Gastroesophageal sphincter (tissue), 3 donors: Measurements from ENCODE around the gene FOXRED2.

ENCODE experiments used
- CTCF ChIP-seq, 4 experiments: fragments of 200-600 bp in 2 of 4; fragments of 450-650 bp in 2 of 4; sonication (generic) in 1 of 4; IDR thresholded peaks; one replicate each; pipeline ENCODE4 v1.5.1; 2017 to 2019; ENCODE audit warnings: antibody characterized with exemption in 4 of 4, mild to moderate bottlenecking in 2 of 4, moderate library complexity in 2 of 4
- EP300 ChIP-seq: sonication (generic); formaldehyde crosslinking; IDR thresholded peaks from one replicate; pipeline ENCODE4 v1.6.1; 2017; ENCODE audit warnings: antibody characterized with exemption, mild to moderate bottlenecking
- POLR2A ChIP-seq, 2 donors: fragments of 450-650 bp; IDR thresholded peaks; one replicate each; pipeline ENCODE4 v1.6.1; 2017; ENCODE audit warnings: antibody characterized with exemption in 2 of 2, mild to moderate bottlenecking in 2 of 2, moderate library complexity in 1 of 2
- POLR2AphosphoS5 ChIP-seq: sonication (generic); formaldehyde crosslinking; IDR thresholded peaks from one replicate; pipeline ENCODE4 v1.6.1; 2017; ENCODE audit warnings: antibody characterized with exemption

GRCh38 chr22:36442506-36443197, 64.2 kb downstream of the FOXRED2 start:
- TF ChIP-seq POLR2A (IDR thresholded peaks at IDR 0.05) (no peak), CTCF (IDR thresholded peaks at IDR 0.05) (no peak), POLR2AphosphoS5 (no peak), EP300 (no peak)
